ENCODE results near the gene CELA2B. TPM values are rescaled to one million over a fixed set of nuclear protein-coding genes. Genes with fewer than 3 reads are reported as not detected.
"Not testable (repeated sequence)": the region's sequence is repeated elsewhere in the genome, so short reads cannot be mapped to it uniquely, and the experiment has no call there.

CELA2B gene
- not detected for polyA plus RNA-seq (2013)

GRCh38 chr1:15475752-15476314, at the start of gene CELA2B:
Gene CELA2B, plus strand, starts transcription at chr1:15476104. Its CDS starts 22 bp downstream, at chr1:15476126.
- ChIA-PET POLR2A (no interaction called here), CTCF (no interaction called here)
- no peaks in the 10 kb centered on the region for H3K9me3 ChIP-seq (ENCODE audit: control extremely low read depth in 1 of 5, control insufficient read depth in 4 of 5, insufficient read depth in 2 of 5, low read depth in 1 of 5, low read length in 4 of 5)
- no peaks in the 10 kb centered on the region for H3K36me3 ChIP-seq (ENCODE audit: control insufficient read depth in 4 of 4, insufficient read depth in 4 of 4, low read length in 3 of 4)
- no peaks in the 10 kb centered on the region for H3K27me3 ChIP-seq (replicated peaks in 2 of 5; ENCODE audit: control insufficient read depth in 4 of 5, insufficient read depth in 5 of 5, low read length in 4 of 5)
- WGBS (ENCODE audit: insufficient coverage) = 100% methylated on average over 2 of the region's 5 CpGs
- no peaks in the 10 kb centered on the region for H3K4me1 ChIP-seq (ENCODE audit: control extremely low read depth in 1 of 4, control insufficient read depth in 4 of 4, insufficient read depth in 4 of 4, low read length in 3 of 4)
- no peak within 1 kb of the TSS for H3K4me3 ChIP-seq (ENCODE audit: control insufficient read depth in 1 of 7, extremely low read depth in 1 of 7, insufficient read depth in 4 of 7, low read depth in 2 of 7, low read length in 6 of 7)
- no peak for DNase-seq
- H3K27ac ChIP-seq (ENCODE audit: insufficient read depth in 1 of 2, low read depth in 1 of 2, low read length in 2 of 2, poor library complexity in 1 of 2, severe bottlenecking in 2 of 2) = no peak within 1 kb of the TSS

GRCh38 chr1:15426492-15427279, 49.2 kb upstream of the CELA2B start:
- DNase-seq = no peak
- peaks cover 0 to 11% (median 2%) of the 10 kb centered on the region in 4 experiments for H3K4me1 ChIP-seq (ENCODE audit: control extremely low read depth in 1 of 4, control insufficient read depth in 4 of 4, insufficient read depth in 4 of 4, low read length in 3 of 4)
- POLR2A ChIA-PET = no interaction called here
- H3K4me3 ChIP-seq (ENCODE audit: control insufficient read depth in 1 of 7, extremely low read depth in 1 of 7, insufficient read depth in 4 of 7, low read depth in 2 of 7, low read length in 6 of 7) = no peak overlapping the region
- 93% methylated on average over 21 of the region's 30 CpGs for WGBS (ENCODE audit: insufficient coverage)
- peaks cover 5 to 57% (median 32%) of the 10 kb centered on the region in 4 experiments for H3K36me3 ChIP-seq (ENCODE audit: control insufficient read depth in 4 of 4, insufficient read depth in 4 of 4, low read length in 3 of 4)
- no peaks in the 10 kb centered on the region for H3K9me3 ChIP-seq (ENCODE audit: control extremely low read depth in 1 of 5, control insufficient read depth in 4 of 5, insufficient read depth in 2 of 5, low read depth in 1 of 5, low read length in 4 of 5)
- no peaks in the 10 kb centered on the region for H3K27me3 ChIP-seq (replicated peaks in 2 of 5; ENCODE audit: control insufficient read depth in 4 of 5, insufficient read depth in 5 of 5, low read length in 4 of 5)
- CTCF ChIA-PET = interaction anchor here (1.5 to 5.6 kb wide), 2 partner anchors 102 to 109 kb away, joined by 3 to 36 read pairs; no protein-coding TSS in a partner anchor
- H3K27ac ChIP-seq (ENCODE audit: insufficient read depth in 1 of 2, low read depth in 1 of 2, low read length in 2 of 2, poor library complexity in 1 of 2, severe bottlenecking in 2 of 2) = no peak overlapping the region

GRCh38 chr1:15427280-15427666, 48.6 kb upstream of the CELA2B start:
- CTCF ChIA-PET = interaction anchor here (0.8 to 5.6 kb wide), 3 partner anchors 15 to 109 kb away, joined by 3 to 36 read pairs (median 3); no protein-coding TSS in a partner anchor
- H3K36me3 ChIP-seq (ENCODE audit: control insufficient read depth in 4 of 4, insufficient read depth in 4 of 4, low read length in 3 of 4) = peaks cover 5 to 57% (median 31%) of the 10 kb centered on the region in 4 experiments
- no peak for DNase-seq

GRCh38 chr1:15428252-15428651, 47.7 kb upstream of the CELA2B start:
- Histone ChIP-seq H3K36me3 (ENCODE audit: control insufficient read depth in 4 of 4, insufficient read depth in 4 of 4, low read length in 3 of 4) (peaks cover 5 to 57% (median 31%) of the 10 kb centered on the region in 4 experiments), H3K4me1 (ENCODE audit: control extremely low read depth in 1 of 4, control insufficient read depth in 4 of 4, insufficient read depth in 4 of 4, low read length in 3 of 4) (peaks cover 0 to 11% (median 2%) of the 10 kb centered on the region in 4 experiments)
- H3K27me3 ChIP-seq (replicated peaks in 2 of 5; ENCODE audit: control insufficient read depth in 4 of 5, insufficient read depth in 5 of 5, low read length in 4 of 5); POLR2A ChIA-PET; H3K9me3 ChIP-seq (ENCODE audit: control extremely low read depth in 1 of 5, control insufficient read depth in 4 of 5, insufficient read depth in 2 of 5, low read depth in 1 of 5, low read length in 4 of 5); DNase-seq; H3K4me3 ChIP-seq (ENCODE audit: control insufficient read depth in 1 of 7, extremely low read depth in 1 of 7, insufficient read depth in 4 of 7, low read depth in 2 of 7, low read length in 6 of 7); H3K27ac ChIP-seq (ENCODE audit: insufficient read depth in 1 of 2, low read depth in 1 of 2, low read length in 2 of 2, poor library complexity in 1 of 2, severe bottlenecking in 2 of 2): not testable (repeated sequence)
- CTCF ChIA-PET = interaction anchor here (0.8 to 5.6 kb wide), 6 partner anchors 9 to 110 kb away, joined by 3 to 36 read pairs (median 4); no protein-coding TSS in a partner anchor
- 100% methylated on average over 1 of the region's 11 CpGs for WGBS (ENCODE audit: insufficient coverage)

More at GRCh38 chr1:15427280-15427666, 48.6 kb upstream of the CELA2B start:
- no peak overlapping the region for H3K4me3 ChIP-seq (ENCODE audit: control insufficient read depth in 1 of 7, extremely low read depth in 1 of 7, insufficient read depth in 4 of 7, low read depth in 2 of 7, low read length in 6 of 7)
- POLR2A ChIA-PET = no interaction called here
- no peaks in the 10 kb centered on the region for H3K9me3 ChIP-seq (ENCODE audit: control extremely low read depth in 1 of 5, control insufficient read depth in 4 of 5, insufficient read depth in 2 of 5, low read depth in 1 of 5, low read length in 4 of 5)
- no peak overlapping the region for H3K27ac ChIP-seq (ENCODE audit: insufficient read depth in 1 of 2, low read depth in 1 of 2, low read length in 2 of 2, poor library complexity in 1 of 2, severe bottlenecking in 2 of 2)
- 100% methylated on average over 4 of the region's 6 CpGs for WGBS (ENCODE audit: insufficient coverage)
- no peaks in the 10 kb centered on the region for H3K27me3 ChIP-seq (replicated peaks in 2 of 5; ENCODE audit: control insufficient read depth in 4 of 5, insufficient read depth in 5 of 5, low read length in 4 of 5)
- peaks cover 0 to 11% (median 2%) of the 10 kb centered on the region in 4 experiments for H3K4me1 ChIP-seq (ENCODE audit: control extremely low read depth in 1 of 4, control insufficient read depth in 4 of 4, insufficient read depth in 4 of 4, low read length in 3 of 4)

GRCh38 chr1:15428815-15429435, 47.0 kb upstream of the CELA2B start:
- CTCF ChIA-PET = interaction anchor here (0.8 to 5.6 kb wide), 7 partner anchors 10 to 108 kb away, joined by 3 to 36 read pairs (median 4); no protein-coding TSS in a partner anchor
- Histone ChIP-seq H3K9me3 (ENCODE audit: control extremely low read depth in 1 of 5, control insufficient read depth in 4 of 5, insufficient read depth in 2 of 5, low read depth in 1 of 5, low read length in 4 of 5) (no peaks in the 10 kb centered on the region), H3K27me3 (replicated peaks in 2 of 5; ENCODE audit: control insufficient read depth in 4 of 5, insufficient read depth in 5 of 5, low read length in 4 of 5) (no peaks in the 10 kb centered on the region), H3K4me1 (ENCODE audit: control extremely low read depth in 1 of 4, control insufficient read depth in 4 of 4, insufficient read depth in 4 of 4, low read length in 3 of 4) (peaks cover 0 to 7% (median 2%) of the 10 kb centered on the region in 4 experiments), H3K27ac (ENCODE audit: insufficient read depth in 1 of 2, low read depth in 1 of 2, low read length in 2 of 2, poor library complexity in 1 of 2, severe bottlenecking in 2 of 2) (no peak overlapping the region), H3K36me3 (ENCODE audit: control insufficient read depth in 4 of 4, insufficient read depth in 4 of 4, low read length in 3 of 4) (peaks cover 5 to 54% (median 31%) of the 10 kb centered on the region in 4 experiments), H3K4me3 (ENCODE audit: control insufficient read depth in 1 of 7, extremely low read depth in 1 of 7, insufficient read depth in 4 of 7, low read depth in 2 of 7, low read length in 6 of 7) (no peak overlapping the region)
- no peak for DNase-seq
- WGBS (ENCODE audit: insufficient coverage) = 96% methylated on average over 10 of the region's 18 CpGs
- POLR2A ChIA-PET = no interaction called here

- POLR2A ChIA-PET = no interaction called here
- CTCF ChIA-PET = interaction anchor here (0.6 to 5.6 kb wide), 10 partner anchors 8 to 140 kb away, joined by 3 to 36 read pairs (median 3); no protein-coding TSS in a partner anchor
- no peak overlapping the region for H3K4me3 ChIP-seq (ENCODE audit: control insufficient read depth in 1 of 7, extremely low read depth in 1 of 7, insufficient read depth in 4 of 7, low read depth in 2 of 7, low read length in 6 of 7)
- no peak overlapping the region for H3K27ac ChIP-seq (ENCODE audit: insufficient read depth in 1 of 2, low read depth in 1 of 2, low read length in 2 of 2, poor library complexity in 1 of 2, severe bottlenecking in 2 of 2)
- DNase-seq = no peak
- H3K4me1 ChIP-seq (ENCODE audit: control extremely low read depth in 1 of 4, control insufficient read depth in 4 of 4, insufficient read depth in 4 of 4, low read length in 3 of 4) = peaks cover 0 to under 1% (median 0%) of the 10 kb centered on the region in 4 experiments
- H3K36me3 ChIP-seq (ENCODE audit: control insufficient read depth in 4 of 4, insufficient read depth in 4 of 4, low read length in 3 of 4) = peaks cover 5 to 49% (median 30%) of the 10 kb centered on the region in 4 experiments
- 98% methylated on average over 15 of the region's 19 CpGs for WGBS (ENCODE audit: insufficient coverage)
- H3K9me3 ChIP-seq (ENCODE audit: control extremely low read depth in 1 of 5, control insufficient read depth in 4 of 5, insufficient read depth in 2 of 5, low read depth in 1 of 5, low read length in 4 of 5) = no peaks in the 10 kb centered on the region
- no peaks in the 10 kb centered on the region for H3K27me3 ChIP-seq (replicated peaks in 2 of 5; ENCODE audit: control insufficient read depth in 4 of 5, insufficient read depth in 5 of 5, low read length in 4 of 5)
Observed at GRCh38 chr1:15429701-15430149, 46.2 kb upstream of the CELA2B start.

Measured in common myeloid progenitor, CD34-positive (primary cell).